HCT116 (cell line): ENCODE data around the gene OR1F1.

Experiments used
- ELF1 ChIP-seq: IDR thresholded peaks from 2 replicates; pipeline ENCODE4 v1.6.1; 2012; ENCODE audit warnings: low read depth, borderline replicate concordance
- EZH2 ChIP-seq: fragments of 200-600 bp; sonication (generic); IDR thresholded peaks from 2 replicates; pipeline ENCODE4 v1.6.1; 2017; ENCODE audit warnings: antibody characterized with exemption, mixed run types
- POLR2A ChIP-seq: IDR thresholded peaks from 2 replicates; pipeline ENCODE4 v1.7.0; 2011; ENCODE audit warnings: borderline replicate concordance; ENCODE audit not compliant: insufficient read depth, insufficient read length; ENCODE audit errors: extremely low read depth
- POLR2AphosphoS5 ChIP-seq: IDR thresholded peaks from 2 replicates; pipeline ENCODE4 v1.6.1; 2011; ENCODE audit warnings: mild to moderate bottlenecking, low read depth, low read length, moderate library complexity
- RAD21 ChIP-seq: IDR thresholded peaks from 2 replicates; pipeline ENCODE4 v1.6.1; 2012; ENCODE audit warnings: low read depth, mild to moderate bottlenecking
- SIN3A ChIP-seq: IDR thresholded peaks from 2 replicates; pipeline ENCODE4 v1.6.1; 2012; ENCODE audit warnings: low read depth
- SP1 ChIP-seq: IDR thresholded peaks from 2 replicates; pipeline ENCODE4 v1.6.1; 2012; ENCODE audit warnings: low read depth
- TF ChIP-seq, protein P1 (sequence below), 3 experiments: fragments of 200-600 bp in 1 of 3; sonication (generic) in 1 of 3; IDR thresholded peaks in 2 of 3; conservative IDR thresholded peaks in 1 of 3; 2 replicates each; pipeline ENCODE4 v1.5.1; 2012 to 2017; ENCODE audit warnings: low read depth in 2 of 3, low read length in 2 of 3, antibody characterized with exemption in 1 of 3, borderline replicate concordance in 1 of 3, control low read depth in 1 of 3, mild to moderate bottlenecking in 1 of 3, mixed read lengths in 1 of 3, mixed run types in 1 of 3, moderate library complexity in 1 of 3; ENCODE audit not compliant: insufficient read depth in 1 of 3

DNA sequence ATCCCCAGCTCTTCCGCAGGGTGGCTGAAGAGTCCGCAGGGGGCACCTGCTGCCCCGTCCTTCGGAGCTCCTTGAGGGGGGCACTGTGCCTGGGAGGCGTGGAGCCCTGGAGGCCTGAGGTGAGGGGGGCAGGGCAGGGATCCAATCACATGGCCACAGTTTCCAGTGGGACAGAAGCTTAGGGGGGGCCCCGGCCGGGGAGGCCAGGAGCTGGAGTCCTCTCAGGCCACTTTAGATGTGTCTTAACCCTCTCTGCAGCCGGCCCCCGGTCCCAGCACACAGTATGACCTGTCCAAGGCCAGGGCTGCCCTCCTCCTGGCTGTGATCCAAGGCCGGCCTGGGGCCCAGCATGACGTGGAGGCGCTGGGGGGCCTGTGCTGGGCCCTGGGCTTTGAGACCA lies 42.3 kb upstream of the OR1F1 start:
- TF ChIP-seq SP1 = no peak
- TF ChIP-seq POLR2A = no peak
- TF ChIP-seq ELF1 = no peak
- TF ChIP-seq SIN3A = no peak
- TF ChIP-seq POLR2AphosphoS5 = no peak
- TF ChIP-seq RAD21 = no peak
- TF ChIP-seq EZH2 = no peak
- TF ChIP-seq, protein P1, sequence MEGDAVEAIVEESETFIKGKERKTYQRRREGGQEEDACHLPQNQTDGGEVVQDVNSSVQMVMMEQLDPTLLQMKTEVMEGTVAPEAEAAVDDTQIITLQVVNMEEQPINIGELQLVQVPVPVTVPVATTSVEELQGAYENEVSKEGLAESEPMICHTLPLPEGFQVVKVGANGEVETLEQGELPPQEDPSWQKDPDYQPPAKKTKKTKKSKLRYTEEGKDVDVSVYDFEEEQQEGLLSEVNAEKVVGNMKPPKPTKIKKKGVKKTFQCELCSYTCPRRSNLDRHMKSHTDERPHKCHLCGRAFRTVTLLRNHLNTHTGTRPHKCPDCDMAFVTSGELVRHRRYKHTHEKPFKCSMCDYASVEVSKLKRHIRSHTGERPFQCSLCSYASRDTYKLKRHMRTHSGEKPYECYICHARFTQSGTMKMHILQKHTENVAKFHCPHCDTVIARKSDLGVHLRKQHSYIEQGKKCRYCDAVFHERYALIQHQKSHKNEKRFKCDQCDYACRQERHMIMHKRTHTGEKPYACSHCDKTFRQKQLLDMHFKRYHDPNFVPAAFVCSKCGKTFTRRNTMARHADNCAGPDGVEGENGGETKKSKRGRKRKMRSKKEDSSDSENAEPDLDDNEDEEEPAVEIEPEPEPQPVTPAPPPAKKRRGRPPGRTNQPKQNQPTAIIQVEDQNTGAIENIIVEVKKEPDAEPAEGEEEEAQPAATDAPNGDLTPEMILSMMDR (IDR thresholded peaks at IDR 0.05 in 2 of 3, conservative IDR thresholded peaks at IDR 0.05 in 1 of 3; ENCODE audit: borderline replicate concordance in 1 of 3, insufficient read depth in 1 of 3, low read depth in 2 of 3, low read length in 2 of 3) = no peak
